GM21515 (cell line): ENCODE data around the gene NFAT5.

ENCODE experiments used
- ATAC-seq: cut with Tn5 transposase; IDR thresholded peaks from one replicate; pipeline ENCODE4 v1.9.1; 2021; ENCODE audit not compliant: unreplicated experiment

Gene NFAT5

GRCh38 chr16:69595127-69596036 is 29.6 kb downstream of the NFAT5 start:
- no peak for ATAC-seq

GRCh38 chr16:69596801-69597200 is 31.0 kb downstream of the NFAT5 start:
- no peak for ATAC-seq

- ATAC-seq, result no peak
These were observed 32.3 kb downstream of the NFAT5 start for GRCh38 chr16:69598045-69598444.

GRCh38 chr16:69599731-69600130 is 34.0 kb downstream of the NFAT5 start:
- ATAC-seq, result no peak

- ATAC-seq, result no peak
These were observed 34.4 kb downstream of the NFAT5 start for GRCh38 chr16:69600202-69600601.

- no peak for ATAC-seq
These were observed 35.5 kb downstream of the NFAT5 start for GRCh38 chr16:69601250-69601649.

- no peak for ATAC-seq
These were observed 41.2 kb downstream of the NFAT5 start for GRCh38 chr16:69606985-69607384.

- no peak for ATAC-seq
These were observed 41.9 kb downstream of the NFAT5 start for GRCh38 chr16:69607674-69608073.

- no peak for ATAC-seq
These were observed 44.6 kb downstream of the NFAT5 start for GRCh38 chr16:69610356-69610755.

- ATAC-seq, result no peak
These were observed 45.4 kb downstream of the NFAT5 start for GRCh38 chr16:69611103-69611640.

GRCh38 chr16:69613378-69614154 is 47.8 kb downstream of the NFAT5 start:
- ATAC-seq, result no peak

- ATAC-seq, result no peak
These were observed 49.8 kb downstream of the NFAT5 start for GRCh38 chr16:69615528-69615927.

GRCh38 chr16:69616082-69616481 is 50.3 kb downstream of the NFAT5 start:
- ATAC-seq, result no peak

- no peak for ATAC-seq
These were observed 52.5 kb downstream of the NFAT5 start for GRCh38 chr16:69618307-69618706.

GRCh38 chr16:69618721-69619120 is 53.0 kb downstream of the NFAT5 start:
- ATAC-seq, result no peak

GRCh38 chr16:69619514-69619913 is 53.7 kb downstream of the NFAT5 start:
- no peak for ATAC-seq

GRCh38 chr16:69620573-69620972 is 54.8 kb downstream of the NFAT5 start:
- ATAC-seq, result no peak

GRCh38 chr16:69621225-69621624 is 55.5 kb downstream of the NFAT5 start:
- ATAC-seq, result no peak

GRCh38 chr16:69626256-69626655 is 60.5 kb downstream of the NFAT5 start:
- no peak for ATAC-seq

GRCh38 chr16:69632828-69633227 is 67.1 kb downstream of the NFAT5 start:
- no peak for ATAC-seq

- no peak for ATAC-seq
These were observed 67.6 kb downstream of the NFAT5 start for GRCh38 chr16:69633375-69633774.
